Naive thymus-derived CD8-positive, alpha-beta T cell (primary cell): ENCODE results near the gene JAM3. TPM values are rescaled to one million over a fixed set of nuclear protein-coding genes. Genes with fewer than 3 reads are reported as not detected.
"Not testable (repeated sequence)": the region's sequence is repeated elsewhere in the genome, so short reads cannot be mapped to it uniquely, and the experiment has no call there.

Source experiments
- ATAC-seq, 2 donors: fragments of 150-1000 bp; cut with Tn5 transposase in 1 of 2; sonication (Bioruptor Pico), chemical (Tn5 transposase) in 1 of 2; 1 replicate in 1 of 2; 2 replicates in 1 of 2; pipeline ENCODE4 v1.10.0; 2021; ENCODE audit warnings: mild to moderate bottlenecking in 2 of 2, moderate library complexity in 2 of 2
- POLR2A ChIA-PET: fragments of 350-600 bp; sonication (Branson Sonifier 250); formaldehyde crosslinking; loops from one replicate; lab custom pipeline; 2021; ENCODE audit warnings: antibody characterized with exemption; lab: Charles Lee
- DNase-seq, 10 donors: peaks; one replicate each; pipeline versions ENCODE4 v3.0.0 to v3.0.0-alpha.2; 2020 to 2022
- H3K27ac Mint-ChIP-seq, 10 donors: one replicate each; pipeline ENCODE4 v1.8.0; 2020 to 2022; ENCODE audit warnings: mild to moderate bottlenecking in 10 of 10, mixed read lengths in 10 of 10, moderate library complexity in 4 of 10, inconsistent platforms in 1 of 10
- H3K27me3 Mint-ChIP-seq, 5 donors: one replicate each; pipeline ENCODE4 v1.8.0; 2021 to 2022; ENCODE audit warnings: mixed read lengths in 5 of 5
- H3K36me3 Mint-ChIP-seq, 3 donors: one replicate each; pipeline ENCODE4 v1.8.0; 2020 to 2022; ENCODE audit warnings: mixed read lengths in 3 of 3, mild to moderate bottlenecking in 2 of 3, inconsistent platforms in 1 of 3
- H3K4me1 Mint-ChIP-seq, 4 donors: one replicate each; pipeline ENCODE4 v1.8.0; 2021 to 2022; ENCODE audit warnings: mixed read lengths in 4 of 4
- H3K4me3 Mint-ChIP-seq, 10 donors: one replicate each; pipeline ENCODE4 v1.8.0; 2020 to 2022; ENCODE audit warnings: mild to moderate bottlenecking in 10 of 10, mixed read lengths in 10 of 10, moderate library complexity in 6 of 10, inconsistent platforms in 1 of 10
- H3K9me3 Mint-ChIP-seq, 9 donors: one replicate each; pipeline ENCODE4 v1.8.0; 2020 to 2022; ENCODE audit warnings: mixed read lengths in 9 of 9, mild to moderate bottlenecking in 3 of 9, inconsistent platforms in 1 of 9, moderate library complexity in 1 of 9
- polyA plus RNA-seq, 3 donors: library from polyadenylated mRNA; unstranded; fragments of 300-500 nt; fragmentation: Illumina TruSeq; gene quantifications; one replicate each; pipeline ENCODE4 v1.2.3, GENCODE V29; 2021
- total RNA-seq, 8 experiments: library from RNA in 2 of 8; stranded (reverse) in 2 of 8; gene quantifications; one replicate each; pipeline ENCODE4 v1.2.3 and lab custom pipeline; 2021 to 2026

Gene JAM3
- total and polyA plus RNA-seq, 5 experiments from 2014 or later = 4.2 to 9.1 (median 6.5) TPM

DNA sequence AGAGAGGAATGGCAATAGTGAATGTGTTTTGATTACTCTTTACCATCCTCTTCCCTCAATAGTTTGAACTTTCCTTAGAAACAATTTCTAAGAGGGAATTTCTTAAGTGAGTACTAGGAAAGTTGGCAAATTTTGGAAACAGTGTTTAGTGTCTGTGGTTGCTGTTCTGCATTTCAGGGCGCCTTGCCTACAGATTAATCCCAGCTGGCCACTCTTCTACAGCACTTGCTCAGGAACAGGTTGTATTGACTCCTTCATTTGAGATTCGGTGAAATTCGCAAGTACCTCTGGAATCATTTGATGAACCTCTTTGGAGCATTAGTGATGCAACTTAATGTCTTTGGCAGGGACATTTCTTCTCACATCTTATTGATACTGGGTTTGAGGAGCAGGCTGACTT is 28.3 kb downstream of the JAM3 start:
- DNase-seq (no peak), ATAC-seq (no peak)
- Mint-ChIP-seq H3K27me3 (no peaks in the 10 kb centered on the region), H3K9me3 (no peaks in the 10 kb centered on the region), H3K36me3 (no peaks in the 10 kb centered on the region), H3K4me3 (no peak overlapping the region), H3K4me1 (peaks cover 0 to 27% (median 10%) of the 10 kb centered on the region in 4 donors), H3K27ac (no peak overlapping the region)
- POLR2A ChIA-PET = no interaction called here

GRCh38 chr11:134098566-134099184 is 29.8 kb downstream of the JAM3 start:
- peak; percentile 49 to 64 for ATAC-seq
- H3K36me3 Mint-ChIP-seq = no peaks in the 10 kb centered on the region
- peaks cover 0 to 18% (median 4%) of the 10 kb centered on the region in 4 donors for H3K4me1 Mint-ChIP-seq
- H3K4me3 Mint-ChIP-seq = no peak overlapping the region
- no peak overlapping the region for H3K27ac Mint-ChIP-seq
- DNase-seq = peak in 2 of 10 donors; percentile 7 to 14
- no peaks in the 10 kb centered on the region for H3K9me3 Mint-ChIP-seq
- H3K27me3 Mint-ChIP-seq = no peaks in the 10 kb centered on the region
- POLR2A ChIA-PET = no interaction called here

GRCh38 chr11:134100171-134100570 is 31.3 kb downstream of the JAM3 start:
- POLR2A ChIA-PET = no interaction called here
- ATAC-seq (no peak), DNase-seq (no peak)
- H3K4me3 Mint-ChIP-seq = no peak overlapping the region
- H3K36me3 Mint-ChIP-seq = peaks cover 0 to 1% (median 0%) of the 10 kb centered on the region in 3 donors
- H3K4me1 Mint-ChIP-seq = peaks cover 0 to 12% (median 1%) of the 10 kb centered on the region in 4 donors
- H3K27ac Mint-ChIP-seq = peak overlapping the region in 1 of 10 donors; percentile 41
- peaks cover 0 to 3% (median 0%) of the 10 kb centered on the region in 9 donors for H3K9me3 Mint-ChIP-seq
- H3K27me3 Mint-ChIP-seq = no peaks in the 10 kb centered on the region

GRCh38 chr11:134101282-134101681 is 32.4 kb downstream of the JAM3 start:
- ATAC-seq (no peak), DNase-seq (no peak)
- Mint-ChIP-seq H3K27ac (peak overlapping the region in 1 of 10 donors; percentile 20), H3K4me3 (no peak overlapping the region), H3K9me3 (peaks cover 0 to 6% (median 1%) of the 10 kb centered on the region in 9 donors), H3K4me1 (peaks cover 0 to 10% (median 0%) of the 10 kb centered on the region in 4 donors), H3K27me3 (no peaks in the 10 kb centered on the region), H3K36me3 (peaks cover 0 to 1% (median 0%) of the 10 kb centered on the region in 3 donors)
- POLR2A ChIA-PET = no interaction called here

DNA sequence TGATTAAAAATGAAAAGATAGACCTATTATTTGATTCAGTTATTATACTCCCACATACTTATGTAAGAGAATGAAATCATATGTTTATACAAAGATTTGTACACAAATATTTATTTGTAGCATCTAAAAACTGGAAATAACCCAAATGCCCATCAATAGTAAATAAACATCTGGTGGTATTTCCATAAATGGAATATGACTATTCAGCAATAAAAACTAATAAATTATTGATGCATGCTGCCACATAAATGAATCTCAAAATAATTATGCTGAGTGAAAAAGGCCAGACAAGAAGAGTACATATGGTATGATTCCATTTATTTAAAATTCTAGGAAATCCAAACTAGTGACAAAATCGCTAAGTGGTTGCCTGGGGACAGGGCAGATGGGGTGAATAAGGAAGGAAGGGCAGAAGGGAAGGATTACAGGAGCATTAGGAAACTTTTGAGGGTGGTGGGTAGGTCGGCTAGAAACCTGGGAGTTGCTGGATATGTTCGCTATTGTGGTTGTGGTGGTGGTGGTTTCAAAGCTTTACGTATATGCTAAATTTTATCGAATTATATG is 41.5 kb downstream of the JAM3 start:
- POLR2A ChIA-PET = no interaction called here
- peaks cover 0 to 1% (median 0%) of the 10 kb centered on the region in 5 donors for H3K27me3 Mint-ChIP-seq

DNA sequence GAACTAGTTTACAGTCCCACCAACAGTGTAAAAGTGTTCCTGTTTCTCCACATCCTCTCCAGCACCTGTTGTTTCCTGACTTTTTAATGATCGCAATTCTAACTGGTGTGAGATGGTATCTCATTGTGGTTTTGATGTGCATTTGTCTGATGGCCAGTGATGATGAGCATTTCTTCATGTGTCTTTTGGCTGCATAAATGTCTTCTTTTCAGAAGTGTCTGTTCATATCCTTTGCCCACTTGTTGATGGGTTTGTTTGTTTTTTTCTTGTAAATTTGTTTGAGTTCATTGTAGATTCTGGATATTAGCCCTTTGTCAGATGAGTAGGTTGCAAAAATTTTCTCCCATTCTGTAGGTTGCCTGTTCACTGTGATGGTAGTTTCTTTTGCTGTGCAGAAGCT is 44.9 kb downstream of the JAM3 start:
- H3K4me3 Mint-ChIP-seq, DNase-seq, POLR2A ChIA-PET, H3K27me3 Mint-ChIP-seq, H3K4me1 Mint-ChIP-seq, ATAC-seq, H3K27ac Mint-ChIP-seq: not testable (repeated sequence)
- H3K9me3 Mint-ChIP-seq = peaks cover 3 to 24% (median 10%) of the 10 kb centered on the region in 9 donors
- peaks cover 10 to 33% (median 11%) of the 10 kb centered on the region in 3 donors for H3K36me3 Mint-ChIP-seq

More for the DNA sequence above, 41.5 kb downstream of the JAM3 start:
- DNase-seq (no peak), ATAC-seq (no peak)
- Mint-ChIP-seq H3K4me3 (no peak overlapping the region), H3K36me3 (peaks cover 11 to 41% (median 17%) of the 10 kb centered on the region in 3 donors), H3K9me3 (peaks cover 6 to 41% (median 21%) of the 10 kb centered on the region in 9 donors), H3K27ac (peak overlapping the region in 1 of 10 donors; percentile 38), H3K4me1 (peaks cover 0 to 1% (median 0%) of the 10 kb centered on the region in 4 donors)

DNA sequence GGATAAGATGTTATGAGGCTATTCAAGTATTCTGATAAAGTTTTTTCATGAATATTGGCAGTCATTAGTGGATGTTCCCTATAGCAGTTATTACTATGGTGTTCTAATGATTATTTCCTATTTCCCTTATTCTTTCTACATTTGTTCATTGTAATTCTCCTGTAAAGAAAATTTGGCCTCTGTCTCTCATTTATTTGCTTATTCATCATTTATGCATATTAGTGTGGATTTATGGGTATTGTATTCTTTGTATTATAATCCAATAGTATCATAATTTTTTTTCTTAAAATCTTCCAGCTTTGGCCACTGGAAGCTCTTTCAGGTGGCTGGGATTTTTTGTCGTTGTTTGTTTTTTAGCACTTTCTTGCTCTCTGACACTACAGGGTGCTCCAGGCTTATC is 47.3 kb downstream of the JAM3 start:
- Mint-ChIP-seq H3K27me3 (peaks cover 0 to 7% (median 0%) of the 10 kb centered on the region in 5 donors), H3K9me3 (peaks cover 0 to 8% (median under 1%) of the 10 kb centered on the region in 9 donors), H3K4me3 (no peak overlapping the region), H3K27ac (no peak overlapping the region), H3K36me3 (peaks cover 5 to 29% (median 13%) of the 10 kb centered on the region in 3 donors), H3K4me1 (peaks cover 0 to 6% (median 0%) of the 10 kb centered on the region in 4 donors)
- DNase-seq (no peak), ATAC-seq (no peak)
- POLR2A ChIA-PET = no interaction called here

DNA sequence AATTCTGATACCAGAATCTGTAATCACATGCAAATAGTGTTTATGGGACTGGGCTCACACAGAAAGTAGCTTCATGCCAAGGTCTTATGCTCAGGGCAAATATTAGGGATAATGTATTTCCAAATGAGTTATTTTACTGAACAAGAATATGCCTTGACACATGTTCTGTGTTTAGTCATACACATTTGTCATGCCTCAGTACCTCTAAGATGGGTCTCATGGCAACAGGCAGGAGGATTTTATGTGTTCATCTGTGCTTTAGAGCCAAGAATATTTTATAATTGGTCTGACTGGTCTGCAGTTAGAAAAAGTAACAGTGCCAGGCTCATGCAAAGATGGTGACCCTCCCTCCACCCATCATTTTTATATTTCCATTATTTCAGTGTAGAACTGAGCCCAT is 49.1 kb downstream of the JAM3 start:
- H3K4me1 Mint-ChIP-seq = peaks cover 0 to 6% (median 0%) of the 10 kb centered on the region in 4 donors
- H3K9me3 Mint-ChIP-seq = peaks cover 0 to 3% (median 0%) of the 10 kb centered on the region in 9 donors
- peaks cover 0 to 16% (median 13%) of the 10 kb centered on the region in 3 donors for H3K36me3 Mint-ChIP-seq
- DNase-seq (no peak), ATAC-seq (no peak)
- no peak overlapping the region for H3K27ac Mint-ChIP-seq
- H3K4me3 Mint-ChIP-seq = peak overlapping the region in 1 of 10 donors; percentile 46
- H3K27me3 Mint-ChIP-seq = peaks cover 3 to 15% (median 11%) of the 10 kb centered on the region in 5 donors
- POLR2A ChIA-PET = no interaction called here

- DNase-seq = no peak
- H3K36me3 Mint-ChIP-seq = peaks cover 0 to 22% (median 19%) of the 10 kb centered on the region in 3 donors
- peaks cover 3 to 6% (median 3%) of the 10 kb centered on the region in 4 donors for H3K4me1 Mint-ChIP-seq
- POLR2A ChIA-PET = no interaction called here
- no peak for ATAC-seq
- peaks cover 0 to 3% (median 0%) of the 10 kb centered on the region in 9 donors for H3K9me3 Mint-ChIP-seq
- H3K27me3 Mint-ChIP-seq = peaks cover 8 to 23% (median 18%) of the 10 kb centered on the region in 5 donors
- no peak overlapping the region for H3K4me3 Mint-ChIP-seq
- no peak overlapping the region for H3K27ac Mint-ChIP-seq
Observed at GRCh38 chr11:134119094-134119493, 50.2 kb downstream of the JAM3 start.

GRCh38 chr11:134120143-134120850 is 51.4 kb downstream of the JAM3 start:
- DNase-seq = no peak
- peaks cover 7 to 15% (median 10%) of the 10 kb centered on the region in 4 donors for H3K4me1 Mint-ChIP-seq
- H3K36me3 Mint-ChIP-seq = peaks cover 0 to 23% (median 21%) of the 10 kb centered on the region in 3 donors
- ATAC-seq = no peak
- no peak overlapping the region for H3K27ac Mint-ChIP-seq
- H3K4me3 Mint-ChIP-seq = no peak overlapping the region
- peaks cover 0 to 3% (median 0%) of the 10 kb centered on the region in 9 donors for H3K9me3 Mint-ChIP-seq
- POLR2A ChIA-PET = no interaction called here
- peaks cover 11 to 33% (median 22%) of the 10 kb centered on the region in 5 donors for H3K27me3 Mint-ChIP-seq

- DNase-seq (no peak), ATAC-seq (no peak)
- H3K9me3 Mint-ChIP-seq = peaks cover 0 to 3% (median 0%) of the 10 kb centered on the region in 9 donors
- peaks cover 11 to 39% (median 28%) of the 10 kb centered on the region in 5 donors for H3K27me3 Mint-ChIP-seq
- peaks cover 0 to 23% (median 21%) of the 10 kb centered on the region in 3 donors for H3K36me3 Mint-ChIP-seq
- H3K27ac Mint-ChIP-seq = no peak overlapping the region
- POLR2A ChIA-PET = no interaction called here
- H3K4me1 Mint-ChIP-seq = peaks cover 9 to 23% (median 16%) of the 10 kb centered on the region in 4 donors
- no peak overlapping the region for H3K4me3 Mint-ChIP-seq
Observed at GRCh38 chr11:134120921-134121526, 52.2 kb downstream of the JAM3 start.
